GM21381 (cell line): ENCODE results near the gene DGLUCY.
"Not testable (repeated sequence)": the region's sequence is repeated elsewhere in the genome, so short reads cannot be mapped to it uniquely, and the experiment has no call there.

Experiments used
- ATAC-seq: cut with Tn5 transposase; IDR thresholded peaks from one replicate; pipeline ENCODE4 v1.9.1; 2021; ENCODE audit warnings: mild to moderate bottlenecking, moderate library complexity; ENCODE audit not compliant: unreplicated experiment

DGLUCY gene

GRCh38 chr14:91135039-91135438 lies 21.2 kb downstream of the DGLUCY start:
- no peak for ATAC-seq

- ATAC-seq, result no peak
These were observed 24.9 kb downstream of the DGLUCY start for GRCh38 chr14:91138511-91139359.

GRCh38 chr14:91139776-91140175 lies 25.9 kb downstream of the DGLUCY start:
- ATAC-seq, result no peak

GRCh38 chr14:91140672-91141071 lies 26.8 kb downstream of the DGLUCY start:
- ATAC-seq, result no peak

- ATAC-seq, result peak; percentile 79
These were observed 28.4 kb downstream of the DGLUCY start for GRCh38 chr14:91142214-91142668.

GRCh38 chr14:91143862-91144261 lies 30.0 kb downstream of the DGLUCY start:
- ATAC-seq, result no peak

GRCh38 chr14:91144425-91145145 lies 30.7 kb downstream of the DGLUCY start:
- no peak for ATAC-seq

GRCh38 chr14:91145391-91146160 lies 31.7 kb downstream of the DGLUCY start:
- ATAC-seq, result no peak

GRCh38 chr14:91146661-91147060 lies 32.8 kb downstream of the DGLUCY start:
- no peak for ATAC-seq

GRCh38 chr14:91149462-91149861 lies 35.6 kb downstream of the DGLUCY start:
- no peak for ATAC-seq

GRCh38 chr14:91152499-91152898 lies 38.6 kb downstream of the DGLUCY start:
- ATAC-seq, result no peak

- no peak for ATAC-seq
These were observed 39.5 kb downstream of the DGLUCY start for GRCh38 chr14:91153360-91153759.

- peak; percentile 64 for ATAC-seq
These were observed 41.2 kb downstream of the DGLUCY start for GRCh38 chr14:91154851-91155625.

- no peak for ATAC-seq
These were observed 41.8 kb downstream of the DGLUCY start for GRCh38 chr14:91155626-91156089.

GRCh38 chr14:91156142-91156666 lies 42.3 kb downstream of the DGLUCY start:
- not testable (repeated sequence) for ATAC-seq

- ATAC-seq, result not testable (repeated sequence)
These were observed 43.0 kb downstream of the DGLUCY start for GRCh38 chr14:91156877-91157276.

- ATAC-seq, result no peak
These were observed 44.4 kb downstream of the DGLUCY start for GRCh38 chr14:91158091-91158790.

- no peak for ATAC-seq
These were observed 45.3 kb downstream of the DGLUCY start for GRCh38 chr14:91159182-91159581.

- no peak for ATAC-seq
These were observed 46.0 kb downstream of the DGLUCY start for GRCh38 chr14:91159906-91160305.
